HepG2 (cell line): ENCODE data around the gene DOCK4. TPM values are rescaled to one million over a fixed set of nuclear protein-coding genes. Genes with fewer than 3 reads are reported as not detected.

Experiments used
- ARID5B ChIP-seq: IDR thresholded peaks from 2 replicates; pipeline ENCODE4 v1.4.0; 2020; ENCODE audit warnings: mild to moderate bottlenecking, missing genetic modification reagents
- CBX5 ChIP-seq: sonication (generic); formaldehyde crosslinking; IDR thresholded peaks from 2 replicates; pipeline ENCODE4 v1.4.0; 2020; ENCODE audit warnings: missing genetic modification reagents, borderline replicate concordance
- CEBPB ChIP-seq: IDR thresholded peaks from 2 replicates; pipeline ENCODE4 v1.6.1; 2011; ENCODE audit warnings: low read depth, low read length, improper control_type of control experiment, borderline replicate concordance
- DDIT3 ChIP-seq: sonication (generic); formaldehyde crosslinking; IDR thresholded peaks from 2 replicates; pipeline ENCODE4 v1.4.0; 2020; ENCODE audit warnings: mild to moderate bottlenecking, missing genetic modification reagents
- FOXO1 ChIP-seq: sonication (generic); formaldehyde crosslinking; IDR thresholded peaks from 2 replicates; pipeline ENCODE4 v1.4.0; 2020; ENCODE audit warnings: missing genetic modification reagents
- HDAC1 ChIP-seq: sonication (generic); formaldehyde crosslinking; IDR thresholded peaks from 2 replicates; pipeline ENCODE4 v1.5.1; 2020; ENCODE audit warnings: mild to moderate bottlenecking, missing genetic modification reagents
- JDP2 ChIP-seq: sonication (generic); formaldehyde crosslinking; IDR thresholded peaks from 2 replicates; pipeline ENCODE4 v1.8.1; 2022; ENCODE audit warnings: missing genetic modification reagents, borderline replicate concordance
- MAF1 ChIP-seq: sonication (generic); formaldehyde crosslinking; IDR thresholded peaks from 2 replicates; pipeline ENCODE4 v1.5.0; 2020; ENCODE audit warnings: missing genetic modification reagents, borderline replicate concordance
- MAX ChIP-seq: IDR thresholded peaks from 2 replicates; pipeline ENCODE4 v1.6.1; 2012; ENCODE audit warnings: inconsistent platforms
- MYC ChIP-seq: sonication (generic); formaldehyde crosslinking; IDR thresholded peaks from 2 replicates; pipeline ENCODE4 v1.9.0; 2021; ENCODE audit warnings: missing genetic modification reagents, borderline replicate concordance
- SP140L ChIP-seq: sonication (generic); formaldehyde crosslinking; IDR thresholded peaks from 2 replicates; pipeline ENCODE4 v1.4.0; 2020; ENCODE audit warnings: missing genetic modification reagents, borderline replicate concordance
- STAT6 ChIP-seq: sonication (generic); formaldehyde crosslinking; IDR thresholded peaks from 2 replicates; pipeline ENCODE4 v1.4.0; 2020; ENCODE audit warnings: missing genetic modification reagents, mild to moderate bottlenecking, borderline replicate concordance
- TEAD3 ChIP-seq: optimal IDR thresholded peaks from 2 replicates; pipeline ENCODE3; 2016; ENCODE audit warnings: borderline replicate concordance
- ZEB1 ChIP-seq: IDR thresholded peaks from 2 replicates; pipeline ENCODE4 v1.6.1; 2012; ENCODE audit warnings: mild to moderate bottlenecking, low read depth, inconsistent platforms; ENCODE audit not compliant: insufficient replicate concordance
- ZFP41 ChIP-seq: sonication (generic); formaldehyde crosslinking; IDR thresholded peaks from 2 replicates; pipeline ENCODE4 v1.4.0; 2020; ENCODE audit warnings: mild to moderate bottlenecking, missing genetic modification reagents, borderline replicate concordance
- ZNF570 ChIP-seq: sonication (generic); formaldehyde crosslinking; IDR thresholded peaks from 2 replicates; pipeline ENCODE4 v1.4.0; 2020; ENCODE audit warnings: mild to moderate bottlenecking, missing genetic modification reagents, borderline replicate concordance
- ZNF687 ChIP-seq: sonication (generic); formaldehyde crosslinking; IDR thresholded peaks from 2 replicates; pipeline ENCODE4 v1.5.1; 2020; ENCODE audit warnings: mild to moderate bottlenecking, missing genetic modification reagents, moderate library complexity
- ZNF780A ChIP-seq: sonication (generic); formaldehyde crosslinking; IDR thresholded peaks from 2 replicates; pipeline ENCODE4 v1.8.0; 2022; ENCODE audit warnings: mild to moderate bottlenecking, missing genetic modification reagents, moderate library complexity
- polyA plus RNA-seq, 8 experiments: library from polyadenylated mRNA; depleted of rRNA in 3 of 8; stranded (reverse) in 7 of 8; unstranded in 1 of 8; fragments of >200 nt; fragmentation: Illumina TruSeq in 4 of 8; extraction: Trizol in 4 of 8; gene quantifications; 2 replicates each; pipeline versions ENCODE4 v1.2.1 to v1.2.3, GENCODE V29; 2011 to 2016; ENCODE audit warnings: low read depth in 4 of 8, missing spikeins in 1 of 8, mixed read lengths in 1 of 8; ENCODE audit not compliant: insufficient read depth in 1 of 8
- total RNA-seq, 5 experiments: library from RNA; depleted of rRNA; stranded (reverse); fragments of >200 nt; fragmentation: Illumina TruSeq; extraction: Trizol; gene quantifications; 2 replicates each; pipeline ENCODE4 v1.2.3, GENCODE V29; 2016; ENCODE audit warnings: low read depth in 1 of 5

DOCK4 gene
- total and polyA plus RNA-seq, 2 of the 13 experiments (the other 11 are each of a cell fraction or from before 2014, with no cell fraction given), result 13.5 to 17.4 TPM

GRCh38 chr7:112129655-112130323 lies 76.4 kb downstream of the DOCK4 start (continued):
- peak; percentile 54; the same call in 1 of the 2 replicates for TF ChIP-seq CEBPB
- no peak for TF ChIP-seq MAX
- TF ChIP-seq ZFP41 (CRISPR knock-in tag), result no peak
- TF ChIP-seq TEAD3 (CRISPR knock-in tag), result peak; percentile 65
- TF ChIP-seq ZNF780A (CRISPR knock-in tag), result no peak
- TF ChIP-seq MYC (CRISPR knock-in tag), result no peak
- TF ChIP-seq MAF1 (CRISPR knock-in tag), result no peak
- peak; percentile 47; the same call in 1 of the 2 replicates for TF ChIP-seq FOXO1 (CRISPR knock-in tag)
- no peak for TF ChIP-seq SP140L (CRISPR knock-in tag)
- peak; percentile 56; the same call in 1 of the 2 replicates for TF ChIP-seq CBX5 (CRISPR knock-in tag)
- no peak for TF ChIP-seq ZNF687 (CRISPR knock-in tag)
- TF ChIP-seq ZNF570 (CRISPR knock-in tag), result no peak
- TF ChIP-seq ZEB1, result peak; percentile 52
- peak; percentile 90 for TF ChIP-seq ARID5B (CRISPR knock-in tag)
- no peak for TF ChIP-seq JDP2 (CRISPR knock-in tag)
- no peak for TF ChIP-seq STAT6 (CRISPR knock-in tag)
- no peak; the same call in 1 of the 2 replicates for TF ChIP-seq HDAC1 (CRISPR knock-in tag)
- TF ChIP-seq DDIT3 (CRISPR knock-in tag), result no peak
